WTC11 (cell line): ENCODE data around the gene DNAJB9. TPM values are rescaled to one million over a fixed set of nuclear protein-coding genes. Genes with fewer than 3 reads are reported as not detected.

Source experiments
- AR ChIP-seq: fragments of 250-450 bp; sonication (Bioruptor Pico); IDR thresholded peaks from 2 replicates; pipeline ENCODE4 v1.9.0; 2021; ENCODE audit warnings: mild to moderate bottlenecking
- ATF1 ChIP-seq: sonication (generic); formaldehyde crosslinking; IDR thresholded peaks from 2 replicates; pipeline ENCODE4 v1.8.1; 2023; ENCODE audit warnings: mild to moderate bottlenecking, moderate library complexity, missing genetic modification reagents
- ATF2 ChIP-seq: sonication (generic); formaldehyde crosslinking; IDR thresholded peaks from 2 replicates; pipeline ENCODE4 v1.8.1; 2022; ENCODE audit warnings: low read depth, missing genetic modification reagents, borderline replicate concordance
- CBFB ChIP-seq: sonication (generic); formaldehyde crosslinking; IDR thresholded peaks from 2 replicates; pipeline ENCODE4 v1.8.1; 2022; ENCODE audit warnings: mild to moderate bottlenecking, low read depth, missing genetic modification reagents
- CTCF ChIP-seq: fragments of 200-600 bp; IDR thresholded peaks from 2 replicates; pipeline ENCODE4 v1.8.0; 2022; ENCODE audit warnings: antibody characterized with exemption
- E2F1 ChIP-seq: sonication (generic); formaldehyde crosslinking; IDR thresholded peaks from 2 replicates; pipeline ENCODE4 v1.8.0; 2022; ENCODE audit warnings: mild to moderate bottlenecking, missing genetic modification reagents
- IRF2 ChIP-seq: sonication (generic); formaldehyde crosslinking; IDR thresholded peaks from 2 replicates; pipeline ENCODE4 v1.8.0; 2022; ENCODE audit warnings: low read depth, missing genetic modification reagents, borderline replicate concordance
- JAZF1 ChIP-seq: fragments of 250-450 bp; sonication (Bioruptor Pico); IDR thresholded peaks from 2 replicates; pipeline ENCODE4 v1.9.0; 2021; ENCODE audit warnings: moderate library complexity, mild to moderate bottlenecking, inconsistent platforms
- JUN ChIP-seq: sonication (generic); formaldehyde crosslinking; IDR thresholded peaks from 2 replicates; pipeline ENCODE4 v1.8.0; 2023; ENCODE audit warnings: mild to moderate bottlenecking, missing genetic modification reagents
- NFATC4 ChIP-seq: fragments of 250-450 bp; sonication (Bioruptor Pico); IDR thresholded peaks from 2 replicates; pipeline ENCODE4 v1.9.0; 2021; ENCODE audit warnings: mild to moderate bottlenecking
- NR1H2 ChIP-seq: sonication (generic); formaldehyde crosslinking; IDR thresholded peaks from 2 replicates; pipeline ENCODE4 v1.9.0; 2021; ENCODE audit warnings: mild to moderate bottlenecking, moderate library complexity, missing genetic modification reagents
- NR3C1 ChIP-seq: sonication (generic); formaldehyde crosslinking; conservative IDR thresholded peaks from 2 replicates; pipeline ENCODE4 v1.8.1; 2023; ENCODE audit warnings: low read depth, mild to moderate bottlenecking, missing genetic modification reagents
- SMAD3 ChIP-seq: sonication (generic); formaldehyde crosslinking; IDR thresholded peaks from 2 replicates; pipeline ENCODE4 v1.8.0; 2022; ENCODE audit warnings: missing genetic modification reagents, mild to moderate bottlenecking, borderline replicate concordance
- SMAD4 ChIP-seq: sonication (generic); formaldehyde crosslinking; IDR thresholded peaks from 2 replicates; pipeline ENCODE4 v1.8.0; 2022; ENCODE audit warnings: mild to moderate bottlenecking, missing genetic modification reagents
- SOX15 ChIP-seq: fragments of 250-450 bp; sonication (Bioruptor Pico); IDR thresholded peaks from 2 replicates; pipeline ENCODE4 v1.9.0; 2021; ENCODE audit warnings: mild to moderate bottlenecking
- STAT6 ChIP-seq: sonication (generic); formaldehyde crosslinking; conservative IDR thresholded peaks from 2 replicates; pipeline ENCODE4 v1.8.1; 2023; ENCODE audit warnings: mild to moderate bottlenecking, low read depth, missing genetic modification reagents, moderate library complexity
- TCF7 ChIP-seq: sonication (generic); formaldehyde crosslinking; IDR thresholded peaks from 2 replicates; pipeline ENCODE4 v1.8.0; 2022; ENCODE audit warnings: mild to moderate bottlenecking, low read depth, missing genetic modification reagents, moderate library complexity
- TEAD4 ChIP-seq: sonication (generic); formaldehyde crosslinking; IDR thresholded peaks from 2 replicates; pipeline ENCODE4 v1.8.0; 2022; ENCODE audit warnings: mild to moderate bottlenecking, missing genetic modification reagents
- USF1 ChIP-seq: sonication (generic); formaldehyde crosslinking; IDR thresholded peaks from 2 replicates; pipeline ENCODE4 v1.8.0; 2022; ENCODE audit warnings: mild to moderate bottlenecking, missing genetic modification reagents
- USF2 ChIP-seq: sonication (generic); formaldehyde crosslinking; IDR thresholded peaks from 2 replicates; pipeline ENCODE4 v1.8.1; 2023; ENCODE audit warnings: mild to moderate bottlenecking, missing genetic modification reagents, moderate library complexity
- ZBTB21 ChIP-seq: sonication (generic); formaldehyde crosslinking; IDR thresholded peaks from 2 replicates; pipeline ENCODE4 v1.8.1; 2023; ENCODE audit warnings: mild to moderate bottlenecking, missing genetic modification reagents, borderline replicate concordance
- ZNF232 ChIP-seq: sonication (generic); formaldehyde crosslinking; IDR thresholded peaks from 2 replicates; pipeline ENCODE4 v1.8.0; 2022; ENCODE audit warnings: mild to moderate bottlenecking, missing genetic modification reagents
- ZNF263 ChIP-seq: sonication (generic); formaldehyde crosslinking; IDR thresholded peaks from 2 replicates; pipeline ENCODE4 v1.8.1; 2022; ENCODE audit warnings: low read depth, mild to moderate bottlenecking, moderate library complexity, missing genetic modification reagents
- ZNF281 ChIP-seq: sonication (generic); formaldehyde crosslinking; IDR thresholded peaks from 2 replicates; pipeline ENCODE4 v1.8.0; 2023; ENCODE audit warnings: mild to moderate bottlenecking, missing genetic modification reagents
- total RNA-seq: library from RNA; stranded (reverse); gene quantifications from 3 replicates; pipeline ENCODE4 v1.2.3, GENCODE V29; 2021

The DNAJB9 gene
- total RNA-seq, 1 experiment from 2014 or later, result 6.6 TPM

- TF ChIP-seq E2F1 (CRISPR knock-in tag), result peak; percentile 88
- no peak for TF ChIP-seq CBFB (CRISPR knock-in tag)
- peak; percentile 100 for TF ChIP-seq USF2
- TF ChIP-seq TEAD4 (CRISPR knock-in tag), result peak; percentile 67; the same call in 1 of the 2 replicates
- TF ChIP-seq NR3C1, result no peak
- TF ChIP-seq ATF1 (CRISPR knock-in tag), result peak; percentile 85
- no peak for TF ChIP-seq STAT6 (CRISPR knock-in tag)
- TF ChIP-seq NR1H2 (CRISPR knock-in tag), result no peak
- TF ChIP-seq CTCF, result no peak
- peak; percentile 85; the same call in 1 of the 2 replicates for TF ChIP-seq TCF7
- no peak for TF ChIP-seq NFATC4 (CRISPR knock-in tag)
- TF ChIP-seq ZBTB21 (CRISPR knock-in tag), result no peak
- TF ChIP-seq JUN (CRISPR knock-in tag), result no peak
- 0 out of 2 replicates have a peak, but pooled peaks have one; percentile 56 for TF ChIP-seq ZNF263 (CRISPR knock-in tag)
- 0 out of 2 replicates have a peak, but pooled peaks have one; percentile 59 for TF ChIP-seq ZNF281
- peak; percentile 96; the same call in 1 of the 2 replicates for TF ChIP-seq SMAD3 (CRISPR knock-in tag)
- TF ChIP-seq ZNF232, result peak; percentile 97
- no peak for TF ChIP-seq SMAD4 (CRISPR knock-in tag)
- no peak for TF ChIP-seq JAZF1 (CRISPR knock-in tag)
- TF ChIP-seq SOX15, result no peak
- TF ChIP-seq ATF2 (CRISPR knock-in tag), result no peak
- TF ChIP-seq AR, result no peak
- TF ChIP-seq IRF2 (CRISPR knock-in tag), result peak; percentile 72; the same call in 1 of the 2 replicates
- TF ChIP-seq USF1 (CRISPR knock-in tag), result peak; percentile 99
Measured at GRCh38 chr7:108569381-108570145, at the start of gene DNAJB9, which contains the start of gene THAP5 (continued).
